SK-N-SH (cell line): ENCODE results near the gene NUBP1. TPM values are rescaled to one million over a fixed set of nuclear protein-coding genes. Genes with fewer than 3 reads are reported as not detected.

ENCODE experiments used
- CTCF ChIA-PET: fragments of 300-600, 350-600 bp; formaldehyde crosslinking; extraction: SDS; loops from one replicate; lab custom pipeline; 2021; lab: Yijun Ruan, JAX
- POLR2A ChIA-PET: fragments of 350-600 bp; sonication (Branson Sonifier 250); formaldehyde crosslinking; extraction: SDS; loops from one replicate; lab custom pipeline; 2020; ENCODE audit warnings: antibody characterized with exemption, inconsistent platforms; lab: Yijun Ruan, JAX
- DNase-seq: peaks from one replicate; pipeline ENCODE4 v3.0.0; 2012
- H2AFZ ChIP-seq: fragments of 200-600 bp; sonication (generic); 2 replicates; pipeline ENCODE4 v1.8.1; 2016; ENCODE audit warnings: antibody characterized with exemption, mild to moderate bottlenecking, low read depth
- H3F3A ChIP-seq: fragments of 200-600 bp; sonication (generic); replicated peaks from 2 replicates; pipeline ENCODE3; 2016; ENCODE audit warnings: antibody characterized with exemption, mild to moderate bottlenecking; ENCODE audit not compliant: insufficient read depth
- H3K27ac ChIP-seq, 2 experiments: fragments of 200-500 bp in 1 of 2; fragments of 200-600 bp in 1 of 2; sonication (Bioruptor generic) in 1 of 2; sonication (generic), shearing (Covaris generic) in 1 of 2; 2 replicates each; pipeline versions ENCODE4 v1.5.1 to v1.6.1; 2014 to 2016; ENCODE audit warnings: low read depth in 2 of 2, inconsistent platforms in 1 of 2, low read length in 1 of 2, mild to moderate bottlenecking in 1 of 2, mixed read lengths in 1 of 2
- H3K27me3 ChIP-seq: fragments of 200-600 bp; sonication (generic), shearing (Covaris generic); 2 replicates; pipeline ENCODE4 v1.6.1; 2016; ENCODE audit warnings: mixed run types; ENCODE audit not compliant: insufficient read depth
- H3K36me3 ChIP-seq, 2 experiments: fragments of 200-500 bp in 1 of 2; fragments of 200-600 bp in 1 of 2; sonication (Bioruptor generic) in 1 of 2; sonication (generic) in 1 of 2; replicated peaks in 1 of 2; 2 replicates each; pipeline versions ENCODE3 to v1.5.1; 2014 to 2016; ENCODE audit warnings: low read length in 1 of 2, mild to moderate bottlenecking in 1 of 2; ENCODE audit not compliant: insufficient read depth in 2 of 2, control insufficient read depth in 1 of 2
- H3K4me1 ChIP-seq, 2 experiments: fragments of 200-500 bp in 1 of 2; fragments of 200-600 bp in 1 of 2; sonication (Bioruptor generic) in 1 of 2; sonication (generic), shearing (Covaris generic) in 1 of 2; 2 replicates each; pipeline versions ENCODE4 v1.5.1 to v1.6.1; 2014 to 2016; ENCODE audit warnings: low read depth in 1 of 2, low read length in 1 of 2, mixed run types in 1 of 2; ENCODE audit not compliant: insufficient read depth in 2 of 2, control insufficient read depth in 1 of 2
- H3K4me2 ChIP-seq: fragments of 200-600 bp; sonication (generic), shearing (Covaris generic); 2 replicates; pipeline ENCODE4 v1.6.1; 2017; ENCODE audit warnings: mixed run types
- H3K4me3 ChIP-seq, 2 experiments: fragments of 200-500 bp in 1 of 2; fragments of 200-600 bp in 1 of 2; sonication (Bioruptor generic) in 1 of 2; sonication (generic), shearing (Covaris generic) in 1 of 2; 2 replicates each; pipeline versions ENCODE4 v1.5.1 to v1.8.1; 2014 to 2016; ENCODE audit warnings: low read depth in 2 of 2, inconsistent platforms in 1 of 2, low read length in 1 of 2, mild to moderate bottlenecking in 1 of 2, mixed read lengths in 1 of 2, moderate library complexity in 1 of 2
- H3K79me2 ChIP-seq: fragments of 200-600 bp; sonication (generic); 2 replicates; pipeline ENCODE4 v1.8.1; 2017; ENCODE audit warnings: mild to moderate bottlenecking; ENCODE audit not compliant: insufficient read depth
- H3K9ac ChIP-seq: fragments of 200-600 bp; sonication (generic); 2 replicates; pipeline ENCODE4 v1.6.1; 2017; ENCODE audit warnings: mixed run types
- H3K9me2 ChIP-seq: fragments of 200-600 bp; sonication (generic); 2 replicates; pipeline ENCODE4 v1.6.1; 2017; ENCODE audit warnings: mixed run types
- H3K9me3 ChIP-seq: fragments of 200-600 bp; sonication (generic); 2 replicates; pipeline ENCODE4 v1.6.1; 2017; ENCODE audit warnings: mixed run types, mild to moderate bottlenecking, moderate library complexity
- H4K20me1 ChIP-seq: fragments of 200-600 bp; sonication (generic); 2 replicates; pipeline ENCODE4 v1.6.1; 2017; ENCODE audit warnings: mild to moderate bottlenecking, mixed run types; ENCODE audit not compliant: insufficient read depth
- CHD2 ChIP-seq: fragments of 150-350 bp; IDR thresholded peaks from 2 replicates; pipeline ENCODE4 v1.6.1; 2018; ENCODE audit warnings: low read length; ENCODE audit not compliant: partially characterized antibody
- CTCF ChIP-seq: fragments of 200-600 bp; sonication (generic); IDR thresholded peaks from 2 replicates; pipeline ENCODE4 v1.6.1; 2017; ENCODE audit warnings: antibody characterized with exemption, mild to moderate bottlenecking, moderate library complexity
- ELF1 ChIP-seq: IDR thresholded peaks from 2 replicates; pipeline ENCODE4 v1.4.0; 2012
- FOXM1 ChIP-seq: IDR thresholded peaks from 2 replicates; pipeline ENCODE4 v1.4.0; 2012; ENCODE audit warnings: low read depth, mild to moderate bottlenecking
- GABPA ChIP-seq: IDR thresholded peaks from 2 replicates; pipeline ENCODE4 v1.4.0; 2012; ENCODE audit warnings: low read depth, mild to moderate bottlenecking
- GATA2 ChIP-seq: sonication (generic); formaldehyde crosslinking; IDR thresholded peaks from 2 replicates; pipeline ENCODE4 v1.5.0; 2020; ENCODE audit warnings: mild to moderate bottlenecking, missing genetic modification reagents
- JUND ChIP-seq: IDR thresholded peaks from 2 replicates; pipeline ENCODE4 v1.4.0; 2012
- MAX ChIP-seq: IDR thresholded peaks from 2 replicates; pipeline ENCODE4 v1.4.0; 2012; ENCODE audit warnings: low read depth
- NRF1 ChIP-seq: IDR thresholded peaks from 2 replicates; pipeline ENCODE4 v1.6.1; 2012; ENCODE audit warnings: low read depth, mild to moderate bottlenecking, low read length
- PBX3 ChIP-seq: IDR thresholded peaks from 2 replicates; pipeline ENCODE4; 2012
- POLR2AphosphoS5 ChIP-seq: IDR thresholded peaks from 2 replicates; pipeline ENCODE4 v1.6.1; 2012; ENCODE audit warnings: low read depth, low read length
- RAD21 ChIP-seq: IDR thresholded peaks from 2 replicates; pipeline ENCODE4 v1.6.1; 2012; ENCODE audit warnings: mild to moderate bottlenecking, low read length
- SMC3 ChIP-seq: IDR thresholded peaks from 2 replicates; pipeline ENCODE4 v1.6.1; 2012; ENCODE audit warnings: low read depth, low read length, improper control_type of control experiment
- TAF1 ChIP-seq: IDR thresholded peaks from 2 replicates; pipeline ENCODE4 v1.6.1; 2012; ENCODE audit warnings: low read depth, mild to moderate bottlenecking, low read length, moderate library complexity, borderline replicate concordance
- TEAD4 ChIP-seq: IDR thresholded peaks from 2 replicates; pipeline ENCODE4 v1.4.0; 2012; ENCODE audit warnings: mild to moderate bottlenecking, borderline replicate concordance; ENCODE audit not compliant: insufficient read depth
- USF1 ChIP-seq: IDR thresholded peaks from 2 replicates; pipeline ENCODE4 v1.4.0; 2012; ENCODE audit warnings: low read depth, borderline replicate concordance
- ZBTB33 ChIP-seq: IDR thresholded peaks from 2 replicates; pipeline ENCODE4 v1.4.0; 2012; ENCODE audit warnings: low read depth, borderline replicate concordance
- WGBS: methylation state at CpG from one replicate; pipeline ENCODE4 v1.1.6; 2017; ENCODE audit warnings: low lambda C conversion rate; 5-methylcytosine and 5-hydroxymethylcytosine counted together
- polyA plus RNA-seq, 3 experiments: library from polyadenylated mRNA; depleted of rRNA; stranded (reverse); fragments of >200 nt; gene quantifications; 2 replicates each; pipeline ENCODE4 v1.2.3, GENCODE V29; 2012
- TF ChIP-seq, protein P1 (sequence below): fragments of 150-350 bp; IDR thresholded peaks from 2 replicates; pipeline ENCODE4 v1.6.1; 2016; ENCODE audit warnings: mild to moderate bottlenecking, low read depth, low read length

The NUBP1 gene
- polyA plus RNA-seq, 1 of the 3 experiments (the other 2 are of a cell fraction), result 49.8 TPM

DNA sequence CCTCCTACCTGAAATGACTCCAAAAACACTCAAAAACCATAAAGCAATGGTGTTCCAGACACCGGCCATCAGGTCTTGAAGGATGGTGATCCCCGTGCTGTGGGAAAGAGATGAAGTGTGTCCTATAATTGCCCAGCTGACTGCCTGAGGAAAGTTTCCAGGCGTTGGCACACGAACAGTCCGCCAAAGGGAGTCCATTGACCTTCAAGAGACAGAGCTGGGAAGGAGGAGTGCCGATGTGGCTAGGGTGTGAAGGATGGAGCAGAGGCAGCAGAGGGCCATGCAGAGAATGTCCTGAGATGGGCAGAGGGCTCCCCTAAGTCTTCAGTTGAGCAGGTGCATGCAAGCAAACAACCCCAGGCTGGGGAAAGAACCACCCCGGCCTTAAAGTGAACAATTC, 11.9 kb upstream of the NUBP1 start:
- Histone ChIP-seq H3K27me3 (no peaks in the 10 kb centered on the region), H3K36me3 (no peaks in the 10 kb centered on the region), H3K4me3 (no peak overlapping the region), H3K9ac (no peak overlapping the region), H2AFZ (no peak overlapping the region), H3K79me2 (no peaks in the 10 kb centered on the region), H3K9me3 (no peaks in the 10 kb centered on the region), H3K4me1 (peaks cover 0 to 8% of the 10 kb centered on the region in 2 experiments; a peak in 1 of 4 replicates), H3K27ac (no peak overlapping the region), H3K9me2 (no peaks in the 10 kb centered on the region), H3F3A (no peaks in the 10 kb centered on the region), H3K4me2 (no peak overlapping the region), H4K20me1 (no peaks in the 10 kb centered on the region)
- ChIA-PET CTCF (interaction anchor here (1.0 to 2.4 kb wide), 6 partner anchors 63 to 222 kb away, joined by 3 to 19 read pairs (median 4); partner anchors contain the start of gene EMP2), POLR2A (no interaction called here)
- DNase-seq, result no peak
- no peak for TF ChIP-seq CTCF
- no peak for TF ChIP-seq TAF1
- no peak for TF ChIP-seq ZBTB33
- no peak for TF ChIP-seq POLR2AphosphoS5
- TF ChIP-seq CHD2, result no peak
- no peak for TF ChIP-seq TEAD4
- TF ChIP-seq PBX3, result no peak
- TF ChIP-seq, protein P1, sequence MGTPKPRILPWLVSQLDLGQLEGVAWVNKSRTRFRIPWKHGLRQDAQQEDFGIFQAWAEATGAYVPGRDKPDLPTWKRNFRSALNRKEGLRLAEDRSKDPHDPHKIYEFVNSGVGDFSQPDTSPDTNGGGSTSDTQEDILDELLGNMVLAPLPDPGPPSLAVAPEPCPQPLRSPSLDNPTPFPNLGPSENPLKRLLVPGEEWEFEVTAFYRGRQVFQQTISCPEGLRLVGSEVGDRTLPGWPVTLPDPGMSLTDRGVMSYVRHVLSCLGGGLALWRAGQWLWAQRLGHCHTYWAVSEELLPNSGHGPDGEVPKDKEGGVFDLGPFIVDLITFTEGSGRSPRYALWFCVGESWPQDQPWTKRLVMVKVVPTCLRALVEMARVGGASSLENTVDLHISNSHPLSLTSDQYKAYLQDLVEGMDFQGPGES, result no peak
- no peak for TF ChIP-seq USF1
- TF ChIP-seq GATA2 (CRISPR knock-in tag), result no peak
- no peak for TF ChIP-seq MAX
- no peak for TF ChIP-seq NRF1
- no peak for TF ChIP-seq RAD21
- TF ChIP-seq JUND, result no peak
- no peak for TF ChIP-seq GABPA
- TF ChIP-seq FOXM1, result no peak
- TF ChIP-seq SMC3, result no peak
- no peak for TF ChIP-seq ELF1
- 75% methylated on average over 7 of the region's 7 CpGs for WGBS
